Islet precursor cell (in vitro differentiated cells): ENCODE results near the gene ZNF324.
"Not testable (repeated sequence)": the region's sequence is repeated elsewhere in the genome, so short reads cannot be mapped to it uniquely, and the experiment has no call there.

Experiments used
- DNase-seq: peaks from one replicate; pipeline ENCODE4 v3.0.0-alpha.2; 2018

ZNF324 gene

GRCh38 chr19:58507602-58508223 is 40.8 kb downstream of the ZNF324 start:
- DNase-seq, result not testable (repeated sequence)

DNA sequence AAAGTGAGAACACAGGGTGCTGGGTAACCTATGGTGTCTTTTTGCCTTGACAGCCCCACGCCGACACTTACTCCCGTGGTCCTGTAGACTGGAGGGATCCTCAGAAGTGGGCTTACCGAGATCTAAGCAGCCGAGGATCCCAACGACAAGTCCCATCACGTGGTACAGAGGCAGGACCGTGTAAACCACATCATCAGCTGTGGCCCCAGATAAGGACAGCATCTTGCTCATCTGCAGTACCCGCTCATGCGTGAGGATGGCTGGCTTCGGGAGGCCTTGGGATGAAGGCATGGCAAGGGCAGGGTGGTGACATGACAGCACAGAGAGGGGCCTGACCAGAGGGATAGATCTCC is 42.8 kb downstream of the ZNF324 start:
- DNase-seq, result no peak

- DNase-seq, result no peak
Observed at GRCh38 chr19:58510084-58510862, 43.4 kb downstream of the ZNF324 start.

GRCh38 chr19:58511353-58512208 is 44.7 kb downstream of the ZNF324 start, which contains the start of gene SLC27A5:
Gene SLC27A5 (minus strand): TSS chr19:58511992. CDS start chr19:58511955, 37 bp downstream.
- no peak for DNase-seq

GRCh38 chr19:58513213-58513693 is 46.4 kb downstream of the ZNF324 start:
- no peak for DNase-seq

GRCh38 chr19:58513694-58514563 is 47.0 kb downstream of the ZNF324 start:
- DNase-seq, result peak; percentile 94

GRCh38 chr19:58514564-58515022 is 47.7 kb downstream of the ZNF324 start:
- DNase-seq, result no peak

DNA sequence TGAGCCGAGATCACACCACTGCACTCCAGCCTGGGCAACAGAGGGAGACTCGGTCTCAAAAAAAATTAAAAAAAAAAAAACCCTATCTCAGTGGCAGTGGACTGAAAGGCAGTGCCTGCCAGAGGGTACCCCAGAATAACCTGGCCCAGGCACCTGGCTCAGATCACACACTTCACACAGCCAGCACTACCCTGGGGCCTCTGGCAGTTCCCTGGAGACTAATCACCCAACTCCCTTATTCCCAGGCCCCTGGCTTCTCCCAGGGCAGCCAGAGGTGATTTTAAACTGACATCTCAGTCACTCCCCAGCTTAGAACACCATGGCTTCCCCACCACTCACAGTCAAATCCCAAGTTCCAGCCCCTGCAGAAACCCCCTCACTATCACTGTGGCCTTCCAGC is 48.4 kb downstream of the ZNF324 start:
- no peak for DNase-seq

GRCh38 chr19:58516246-58516836 is 49.5 kb downstream of the ZNF324 start:
- DNase-seq, result no peak

- no peak for DNase-seq
Observed at GRCh38 chr19:58516964-58517833, 50.3 kb downstream of the ZNF324 start.

- DNase-seq, result no peak
Observed at GRCh38 chr19:58518256-58519086, 51.6 kb downstream of the ZNF324 start.

DNA sequence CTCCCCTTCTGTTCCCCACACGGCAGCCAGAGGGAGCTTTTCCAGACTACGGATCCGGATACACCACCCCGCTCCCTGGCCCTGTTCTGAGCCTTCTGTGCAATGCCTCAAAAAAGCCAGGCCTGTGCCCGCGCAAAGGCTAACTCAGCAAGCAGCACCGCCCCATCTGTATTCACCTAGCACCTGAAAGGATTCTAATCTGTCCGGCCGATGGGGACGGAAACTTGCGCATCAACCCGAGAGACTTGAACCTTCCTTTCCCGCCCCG is 52.1 kb downstream of the ZNF324 start:
- peak; percentile 85 for DNase-seq

DNA sequence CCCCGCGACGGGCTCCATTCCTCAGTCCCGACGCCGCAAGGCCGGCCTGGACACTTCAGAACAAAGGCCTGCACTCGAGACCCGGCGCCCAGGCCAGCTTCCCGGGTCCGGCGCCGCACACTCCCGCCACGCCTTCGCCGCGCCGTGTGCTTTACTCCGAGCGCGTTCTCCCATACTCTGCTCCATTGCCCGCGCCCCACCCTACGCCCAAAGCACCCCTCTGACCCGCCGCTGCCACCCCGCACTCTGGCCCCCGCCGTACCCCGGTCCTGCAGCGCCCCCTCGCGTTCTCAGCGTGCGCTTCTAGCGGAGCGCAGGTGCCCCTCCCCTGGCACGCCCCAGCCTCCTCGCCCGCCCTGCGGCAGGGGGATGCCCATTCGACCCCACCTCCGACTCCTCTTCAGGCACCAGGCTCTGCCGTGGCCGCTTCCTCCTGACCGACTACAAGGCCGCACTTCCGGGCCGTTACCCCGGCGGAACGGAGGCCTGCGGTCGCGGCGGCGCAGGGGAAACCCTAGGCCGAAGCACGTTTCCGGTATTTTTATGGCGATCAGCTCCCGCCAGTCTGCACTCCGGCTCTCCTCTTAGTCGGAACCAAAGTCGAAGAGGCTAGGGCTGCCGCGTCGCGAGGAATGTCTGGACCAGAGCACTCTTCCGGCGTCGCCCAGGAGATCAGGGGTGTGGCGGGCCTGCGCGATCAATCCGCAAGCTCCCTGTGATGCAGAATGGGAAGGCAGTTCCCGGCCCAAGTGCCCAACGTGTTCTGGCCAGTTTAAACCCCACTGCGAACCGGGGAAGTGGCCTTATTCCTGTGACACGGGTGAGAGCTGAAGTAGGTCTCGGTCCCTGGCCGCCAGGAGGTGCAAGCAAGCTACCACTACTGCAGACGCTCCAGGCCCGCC is 52.7 kb downstream of the ZNF324 start, which contains the start of gene ZBTB45:
Gene ZBTB45 (minus strand): TSS at position 456 of the 902 bp plus-strand sequence. CDS start 2,137 bp downstream, outside the sequence.
- peak; percentile 98 for DNase-seq

DNA sequence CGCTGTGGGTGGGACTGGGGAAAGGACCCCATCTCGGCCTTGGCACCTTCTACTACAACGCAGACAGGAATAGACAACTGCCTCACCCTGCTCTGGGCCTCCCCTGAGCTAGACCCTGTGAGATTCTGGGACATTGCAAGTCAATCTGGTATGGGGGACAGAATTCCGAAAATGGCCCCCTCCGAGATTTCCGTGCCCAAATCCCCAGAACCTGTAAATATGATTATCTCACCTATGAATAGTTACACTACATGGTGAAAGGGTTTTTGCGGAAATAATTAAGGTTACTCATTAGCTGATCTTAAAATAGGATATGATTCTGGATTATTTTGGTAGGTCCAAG is 53.3 kb downstream of the ZNF324 start:
- DNase-seq, result no peak

DNA sequence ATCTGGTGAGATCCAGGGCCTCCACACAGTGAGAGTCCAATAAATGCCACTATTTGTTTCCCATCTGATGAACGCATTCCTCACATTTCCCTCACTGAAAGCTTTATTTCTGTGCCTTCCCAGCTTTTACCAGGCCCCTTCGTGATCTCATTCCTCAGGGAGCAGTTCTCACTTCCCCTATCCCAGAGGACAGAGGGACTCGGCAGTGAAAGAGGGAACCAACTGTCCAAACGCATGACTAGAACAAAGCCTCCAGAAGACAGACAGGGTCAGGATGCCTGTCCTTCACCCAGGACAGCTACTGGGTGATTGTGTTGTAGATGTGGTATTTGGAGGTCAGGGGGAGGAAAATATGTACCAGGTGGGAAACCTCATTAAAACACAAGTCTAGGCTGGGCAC is 54.8 kb downstream of the ZNF324 start:
- DNase-seq, result no peak

DNA sequence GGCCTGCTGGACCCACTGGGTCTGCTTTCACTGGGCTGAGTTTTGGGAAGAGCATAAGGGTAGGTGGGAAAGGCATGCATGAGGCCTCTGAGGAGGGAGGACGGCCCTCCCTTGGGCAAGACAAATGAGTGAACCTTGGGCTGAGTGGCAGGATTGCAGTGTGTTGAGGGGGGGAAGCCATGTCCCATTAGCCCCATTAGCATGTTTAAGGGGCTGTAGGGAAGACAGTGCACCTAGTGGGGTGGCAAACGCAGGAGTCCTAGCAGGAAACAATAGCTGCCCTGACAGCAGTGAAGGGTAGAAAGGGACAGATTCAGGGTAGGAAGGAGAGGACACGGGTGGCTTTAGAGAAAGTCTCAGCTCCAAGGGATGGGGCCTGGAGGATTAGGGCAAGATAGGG is 55.8 kb downstream of the ZNF324 start:
- no peak for DNase-seq
